ENCODE data around the gene SHPK. TPM values are rescaled to one million over a fixed set of nuclear protein-coding genes. Genes with fewer than 3 reads are reported as not detected.
"Not testable (repeated sequence)": the region's sequence is repeated elsewhere in the genome, so short reads cannot be mapped to it uniquely, and the experiment has no call there.

The SHPK gene
- total RNA-seq, 3 donors from 2014 or later = 9.5 to 17.4 (median 16.4) TPM

GRCh38 chr17:3583456-3583855 lies 52.6 kb downstream of the SHPK start:
- no peaks in the 10 kb centered on the region for H3K9me3 ChIP-seq
- no peak for DNase-seq (ENCODE audit: low spot score in 2 of 2)
- H3K27me3 ChIP-seq = no peaks in the 10 kb centered on the region
- no peak overlapping the region for H3K27ac ChIP-seq
- H3K4me1 ChIP-seq = no peaks in the 10 kb centered on the region
- H3K4me3 ChIP-seq = no peak overlapping the region
- H3K36me3 ChIP-seq = no peaks in the 10 kb centered on the region
- TF ChIP-seq, protein P1, sequence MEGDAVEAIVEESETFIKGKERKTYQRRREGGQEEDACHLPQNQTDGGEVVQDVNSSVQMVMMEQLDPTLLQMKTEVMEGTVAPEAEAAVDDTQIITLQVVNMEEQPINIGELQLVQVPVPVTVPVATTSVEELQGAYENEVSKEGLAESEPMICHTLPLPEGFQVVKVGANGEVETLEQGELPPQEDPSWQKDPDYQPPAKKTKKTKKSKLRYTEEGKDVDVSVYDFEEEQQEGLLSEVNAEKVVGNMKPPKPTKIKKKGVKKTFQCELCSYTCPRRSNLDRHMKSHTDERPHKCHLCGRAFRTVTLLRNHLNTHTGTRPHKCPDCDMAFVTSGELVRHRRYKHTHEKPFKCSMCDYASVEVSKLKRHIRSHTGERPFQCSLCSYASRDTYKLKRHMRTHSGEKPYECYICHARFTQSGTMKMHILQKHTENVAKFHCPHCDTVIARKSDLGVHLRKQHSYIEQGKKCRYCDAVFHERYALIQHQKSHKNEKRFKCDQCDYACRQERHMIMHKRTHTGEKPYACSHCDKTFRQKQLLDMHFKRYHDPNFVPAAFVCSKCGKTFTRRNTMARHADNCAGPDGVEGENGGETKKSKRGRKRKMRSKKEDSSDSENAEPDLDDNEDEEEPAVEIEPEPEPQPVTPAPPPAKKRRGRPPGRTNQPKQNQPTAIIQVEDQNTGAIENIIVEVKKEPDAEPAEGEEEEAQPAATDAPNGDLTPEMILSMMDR (IDR thresholded peaks at IDR 0.05) = no peak
- TF ChIP-seq POLR2A (IDR thresholded peaks at IDR 0.05) = no peak
- no peak for TF ChIP-seq POLR2AphosphoS5 (IDR thresholded peaks at IDR 0.05)
- intact Hi-C loops (cut with DNase I; ENCODE audit: low total_unique reads) = no loop called here

GRCh38 chr17:3582915-3583314 lies 53.1 kb downstream of the SHPK start:
- Histone ChIP-seq H3K36me3 (no peaks in the 10 kb centered on the region), H3K9me3 (no peaks in the 10 kb centered on the region), H3K27ac (no peak overlapping the region), H3K27me3 (no peaks in the 10 kb centered on the region), H3K4me1 (no peaks in the 10 kb centered on the region), H3K4me3 (no peak overlapping the region)
- no peak for DNase-seq (ENCODE audit: low spot score in 2 of 2)
- intact Hi-C loops (cut with DNase I; ENCODE audit: low total_unique reads) = no loop called here
- TF ChIP-seq POLR2AphosphoS5 (IDR thresholded peaks at IDR 0.05) = no peak
- no peak for TF ChIP-seq POLR2A (IDR thresholded peaks at IDR 0.05)
- TF ChIP-seq, protein P1 (IDR thresholded peaks at IDR 0.05) = no peak

GRCh38 chr17:3578667-3579066 lies 57.4 kb downstream of the SHPK start:
- H3K36me3 ChIP-seq, H3K9me3 ChIP-seq, H3K4me3 ChIP-seq: not testable (repeated sequence)

DNA sequence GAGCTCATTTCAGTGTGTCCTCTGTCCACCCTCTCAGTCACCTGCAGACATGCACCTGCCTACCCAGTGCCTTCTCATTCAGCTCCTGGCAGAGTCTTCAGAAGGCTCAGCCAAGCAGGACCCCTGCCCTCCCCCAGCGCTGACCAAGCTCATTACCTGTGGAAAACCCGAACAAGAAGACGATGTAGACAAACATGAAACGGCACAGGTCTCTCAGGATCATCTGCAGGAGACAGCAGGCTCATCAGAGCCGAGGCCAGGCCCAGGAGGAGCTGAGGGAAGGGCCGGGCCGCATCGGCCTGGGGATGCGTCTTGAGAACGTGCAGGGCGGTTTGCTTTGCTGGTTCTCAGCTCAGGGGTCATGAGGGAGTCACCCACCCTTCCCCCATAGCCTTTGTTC lies 59.1 kb downstream of the SHPK start:
- intact Hi-C loops (cut with DNase I; ENCODE audit: low total_unique reads) = no loop called here
- TF ChIP-seq, protein P1 (IDR thresholded peaks at IDR 0.05) = no peak
- TF ChIP-seq POLR2A (IDR thresholded peaks at IDR 0.05) = no peak
- no peak for TF ChIP-seq POLR2AphosphoS5 (IDR thresholded peaks at IDR 0.05)
- no peak for DNase-seq (ENCODE audit: low spot score in 2 of 2)
- no peak overlapping the region for H3K4me3 ChIP-seq
- no peaks in the 10 kb centered on the region for H3K27me3 ChIP-seq
- no peaks in the 10 kb centered on the region for H3K4me1 ChIP-seq
- H3K9me3 ChIP-seq = no peaks in the 10 kb centered on the region
- no peaks in the 10 kb centered on the region for H3K36me3 ChIP-seq
- H3K27ac ChIP-seq = no peak overlapping the region

More at GRCh38 chr17:3578667-3579066, 57.4 kb downstream of the SHPK start:
- DNase-seq (ENCODE audit: low spot score in 2 of 2); intact Hi-C loops (cut with DNase I; ENCODE audit: low total_unique reads); H3K4me1 ChIP-seq; H3K27ac ChIP-seq; H3K27me3 ChIP-seq: not testable (repeated sequence)

DNA sequence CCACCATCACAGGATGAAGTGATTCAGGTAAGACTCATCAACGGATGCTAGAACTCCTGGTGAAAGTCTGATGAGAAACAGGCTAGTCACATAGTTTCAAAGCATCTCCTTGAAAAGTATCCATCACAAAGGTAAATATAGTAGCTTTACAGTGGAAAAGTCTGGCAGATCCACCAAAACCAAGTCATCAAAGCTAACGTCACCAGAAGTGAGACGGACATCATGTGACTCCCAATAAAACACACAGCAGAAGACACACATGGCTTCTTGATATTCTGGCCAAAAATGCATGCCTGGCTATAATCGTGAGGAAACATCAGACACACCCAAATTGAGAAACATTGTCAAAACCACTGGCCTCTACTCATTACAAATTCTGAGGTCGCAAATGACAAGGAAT lies 60.5 kb downstream of the SHPK start:
- TF ChIP-seq POLR2AphosphoS5 (IDR thresholded peaks at IDR 0.05) = no peak
- no peak for TF ChIP-seq POLR2A (IDR thresholded peaks at IDR 0.05)
- TF ChIP-seq, protein P1 (IDR thresholded peaks at IDR 0.05) = no peak
- intact Hi-C loops (cut with DNase I; ENCODE audit: low total_unique reads) = no loop called here
- no peak for DNase-seq (ENCODE audit: low spot score in 2 of 2)
- Histone ChIP-seq H3K36me3 (no peaks in the 10 kb centered on the region), H3K27me3 (no peaks in the 10 kb centered on the region), H3K4me3 (no peak overlapping the region), H3K4me1 (no peaks in the 10 kb centered on the region), H3K9me3 (no peaks in the 10 kb centered on the region), H3K27ac (no peak overlapping the region)

GRCh38 chr17:3574231-3574630 lies 61.8 kb downstream of the SHPK start:
- Histone ChIP-seq H3K27me3 (no peaks in the 10 kb centered on the region), H3K27ac (no peak overlapping the region), H3K36me3 (no peaks in the 10 kb centered on the region), H3K4me1 (no peaks in the 10 kb centered on the region), H3K9me3 (no peaks in the 10 kb centered on the region), H3K4me3 (no peak overlapping the region)
- DNase-seq (ENCODE audit: low spot score in 2 of 2) = no peak
- TF ChIP-seq POLR2AphosphoS5 (IDR thresholded peaks at IDR 0.05) (no peak), POLR2A (IDR thresholded peaks at IDR 0.05) (no peak)
- TF ChIP-seq, protein P1 (IDR thresholded peaks at IDR 0.05) = no peak
- intact Hi-C loops (cut with DNase I; ENCODE audit: low total_unique reads) = no loop called here
